PC-9 (cell line): ENCODE measurements around the gene CAPN11. TPM values are rescaled to one million over a fixed set of nuclear protein-coding genes. Genes with fewer than 3 reads are reported as not detected.

Source experiments
- BruUV-seq: library from RNA; stranded (reverse); fragments of 400-500 nt; replicated peaks from 2 replicates; lab custom pipeline; 2021; lab: Mats Ljungman, UMichigan
- CTCF ChIA-PET: fragments of 300-600 bp; sonication (Branson Sonifier 250); formaldehyde crosslinking; loops from one replicate; lab custom pipeline; 2022; ENCODE audit warnings: antibody characterized with exemption; lab: Charles Lee
- POLR2A ChIA-PET: fragments of 300-600 bp; sonication (Branson Sonifier 250); formaldehyde crosslinking; loops from one replicate; lab custom pipeline; 2022; ENCODE audit warnings: antibody characterized with exemption; ENCODE audit not compliant: unreplicated experiment; lab: Charles Lee
- DNase-seq, 2 experiments: peaks; one replicate each; pipeline versions ENCODE4 v3.0.0 to v3.0.0-alpha.2; 2015 to 2022; ENCODE audit warnings: mixed read lengths in 1 of 2
- H2AFZ ChIP-seq: fragments of 200-600 bp; sonication (generic); 2 replicates; pipeline ENCODE4 v1.8.1; 2017; ENCODE audit warnings: antibody characterized with exemption
- H3F3A ChIP-seq: fragments of 200-600 bp; sonication (generic); 2 replicates; pipeline ENCODE4 v1.8.1; 2017; ENCODE audit warnings: antibody characterized with exemption, mild to moderate bottlenecking, low read depth; ENCODE audit not compliant: insufficient read depth
- H3K27ac ChIP-seq: fragments of 200-600 bp; sonication (generic); 2 replicates; pipeline ENCODE4 v1.6.1; 2016; ENCODE audit warnings: mixed run types
- H3K27me3 ChIP-seq: fragments of 200-600 bp; sonication (generic); 2 replicates; pipeline ENCODE4 v1.6.1; 2016; ENCODE audit warnings: low read depth, mixed run types; ENCODE audit not compliant: insufficient read depth
- H3K36me3 ChIP-seq: fragments of 200-600 bp; sonication (generic); 2 replicates; pipeline ENCODE4 v1.6.1; 2016; ENCODE audit warnings: low read depth, mixed run types
- H3K4me1 ChIP-seq: fragments of 200-600 bp; sonication (generic); replicated peaks from 2 replicates; pipeline ENCODE4 v1.6.1; 2016; ENCODE audit warnings: mixed run types; ENCODE audit not compliant: insufficient read depth
- H3K4me2 ChIP-seq: fragments of 200-600 bp; sonication (generic); 2 replicates; pipeline ENCODE4 v1.6.1; 2017; ENCODE audit warnings: mixed run types
- H3K4me3 ChIP-seq: fragments of 200-600 bp; sonication (generic); 2 replicates; pipeline ENCODE4 v1.6.1; 2016; ENCODE audit warnings: mixed run types
- H3K79me2 ChIP-seq: fragments of 200-600 bp; sonication (generic); 2 replicates; pipeline ENCODE4 v1.6.1; 2017; ENCODE audit warnings: low read depth, mixed run types
- H3K9me2 ChIP-seq: fragments of 200-600 bp; sonication (generic); 2 replicates; pipeline ENCODE4 v1.8.1; 2017; ENCODE audit warnings: mild to moderate bottlenecking; ENCODE audit not compliant: insufficient read depth
- H3K9me3 ChIP-seq: fragments of 200-600 bp; sonication (generic); 2 replicates; pipeline ENCODE4 v1.8.1; 2016; ENCODE audit warnings: low read depth; ENCODE audit not compliant: insufficient read depth
- H4K20me1 ChIP-seq: fragments of 200-600 bp; sonication (generic); 2 replicates; pipeline ENCODE4 v1.8.1; 2017; ENCODE audit not compliant: insufficient read depth
- EZH2 ChIP-seq: fragments of 200-600 bp; sonication (generic); IDR thresholded peaks from 2 replicates; pipeline ENCODE4 v1.8.0; 2017; ENCODE audit warnings: antibody characterized with exemption, low read depth
- intact Hi-C: fragments of 100-400 bp; cut with micrococcal nuclease; formaldehyde crosslinking; loops from one replicate; pipeline ENCODE4 v1.10.0; 2022; ENCODE audit not compliant: unreplicated experiment
- total RNA-seq: library from RNA; stranded (reverse); gene quantifications from 2 replicates; pipeline ENCODE4 v1.2.3, GENCODE V29; 2021
- TF ChIP-seq, protein P1 (sequence below): fragments of 200-600 bp; sonication (generic); conservative IDR thresholded peaks from 2 replicates; pipeline ENCODE4 v1.6.1; 2017; ENCODE audit warnings: mixed run types, antibody characterized with exemption, mild to moderate bottlenecking, moderate library complexity

Gene CAPN11
- total RNA-seq, 1 experiment from 2014 or later: not detected

DNA sequence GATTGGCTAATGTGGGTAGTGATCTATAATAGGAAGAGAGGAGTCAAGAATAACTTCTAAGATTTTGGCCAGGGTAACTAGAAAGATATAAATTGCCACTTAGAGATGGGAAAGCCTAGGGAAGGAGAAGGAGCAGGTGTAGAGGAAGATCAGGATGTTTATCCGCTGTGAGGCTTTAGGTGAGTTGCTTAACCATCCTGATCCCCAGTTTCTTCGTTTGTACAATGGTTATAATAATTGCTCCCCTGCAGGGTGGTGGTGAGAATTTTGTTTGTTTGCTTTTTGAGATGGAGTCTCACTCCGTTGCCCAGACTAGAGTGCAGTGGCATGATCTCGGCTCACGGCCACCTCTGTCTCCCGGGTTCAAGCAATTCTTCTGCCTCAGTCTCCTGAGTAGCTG lies 55.7 kb downstream of the CAPN11 start:
- Histone ChIP-seq H3K36me3 (no peaks in the 10 kb centered on the region), H3K4me3 (no peak overlapping the region), H3K4me1 (peaks cover 14% of the 10 kb centered on the region), H4K20me1 (no peaks in the 10 kb centered on the region), H3K9me2 (no peaks in the 10 kb centered on the region), H3K79me2 (no peaks in the 10 kb centered on the region), H3K27ac (no peak overlapping the region), H3K27me3 (no peaks in the 10 kb centered on the region), H3K4me2 (no peak overlapping the region), H2AFZ (no peak overlapping the region), H3K9me3 (no peaks in the 10 kb centered on the region), H3F3A (peaks cover 5% of the 10 kb centered on the region; the same call in 1 of the 2 replicates)
- TF ChIP-seq, protein P1, sequence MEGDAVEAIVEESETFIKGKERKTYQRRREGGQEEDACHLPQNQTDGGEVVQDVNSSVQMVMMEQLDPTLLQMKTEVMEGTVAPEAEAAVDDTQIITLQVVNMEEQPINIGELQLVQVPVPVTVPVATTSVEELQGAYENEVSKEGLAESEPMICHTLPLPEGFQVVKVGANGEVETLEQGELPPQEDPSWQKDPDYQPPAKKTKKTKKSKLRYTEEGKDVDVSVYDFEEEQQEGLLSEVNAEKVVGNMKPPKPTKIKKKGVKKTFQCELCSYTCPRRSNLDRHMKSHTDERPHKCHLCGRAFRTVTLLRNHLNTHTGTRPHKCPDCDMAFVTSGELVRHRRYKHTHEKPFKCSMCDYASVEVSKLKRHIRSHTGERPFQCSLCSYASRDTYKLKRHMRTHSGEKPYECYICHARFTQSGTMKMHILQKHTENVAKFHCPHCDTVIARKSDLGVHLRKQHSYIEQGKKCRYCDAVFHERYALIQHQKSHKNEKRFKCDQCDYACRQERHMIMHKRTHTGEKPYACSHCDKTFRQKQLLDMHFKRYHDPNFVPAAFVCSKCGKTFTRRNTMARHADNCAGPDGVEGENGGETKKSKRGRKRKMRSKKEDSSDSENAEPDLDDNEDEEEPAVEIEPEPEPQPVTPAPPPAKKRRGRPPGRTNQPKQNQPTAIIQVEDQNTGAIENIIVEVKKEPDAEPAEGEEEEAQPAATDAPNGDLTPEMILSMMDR: no peak
- POLR2A ChIA-PET: no interaction called here
- no TSS peak for BruUV-seq
- CTCF ChIA-PET: interaction anchor here (0.6 kb wide), 1 partner anchor 82 kb away, joined by 5 read pairs; no protein-coding TSS in a partner anchor
- no peak for DNase-seq
- intact Hi-C loops: no loop called here

GRCh38 chr6:44216677-44217331 lies 58.2 kb downstream of the CAPN11 start, which contains the start of gene MYMX:
Gene MYMX (plus strand): TSS chr6:44216926. CDS start chr6:44217472, 546 bp downstream.
- Histone ChIP-seq H3K79me2 (0 out of 2 replicates have a peak, but pooled peaks cover 4% of the 10 kb centered on the region), H2AFZ (no peak within 1 kb of the TSS), H3K27ac (no peak within 1 kb of the TSS; the same call in 1 of the 2 replicates), H3F3A (peaks cover 15% of the 10 kb centered on the region; the same call in 1 of the 2 replicates), H4K20me1 (no peaks in the 10 kb centered on the region), H3K9me2 (no peaks in the 10 kb centered on the region), H3K4me3 (no peak within 1 kb of the TSS), H3K9me3 (no peaks in the 10 kb centered on the region), H3K4me1 (peaks cover 16% of the 10 kb centered on the region), H3K27me3 (no peaks in the 10 kb centered on the region), H3K36me3 (no peaks in the 10 kb centered on the region), H3K4me2 (peak within 1 kb of the TSS; percentile 86; the same call in 1 of the 2 replicates)
- ChIA-PET POLR2A (no interaction called here), CTCF (no interaction called here)
- intact Hi-C loops: no loop called here
- BruUV-seq: no TSS peak
- no peak for DNase-seq
- no peak for TF ChIP-seq EZH2
- TF ChIP-seq, protein P1: no peak

- Histone ChIP-seq H3K4me1 (peaks cover 19% of the 10 kb centered on the region), H3K4me2 (peak overlapping the region; percentile 86; the same call in 1 of the 2 replicates), H2AFZ (no peak overlapping the region), H4K20me1 (no peaks in the 10 kb centered on the region), H3K27ac (peak overlapping the region; percentile 50), H3K79me2 (0 out of 2 replicates have a peak, but pooled peaks cover 4% of the 10 kb centered on the region), H3K9me3 (no peaks in the 10 kb centered on the region), H3F3A (peaks cover 19% of the 10 kb centered on the region; the same call in 1 of the 2 replicates), H3K27me3 (no peaks in the 10 kb centered on the region), H3K4me3 (no peak overlapping the region), H3K9me2 (no peaks in the 10 kb centered on the region), H3K36me3 (no peaks in the 10 kb centered on the region)
- no peak for DNase-seq
- intact Hi-C loops: no loop called here
- CTCF ChIA-PET: no interaction called here
- no TSS peak for BruUV-seq
- POLR2A ChIA-PET: no interaction called here
- TF ChIP-seq, protein P1: no peak
- no peak for TF ChIP-seq EZH2
Measured at GRCh38 chr6:44217332-44218143, 58.9 kb downstream of the CAPN11 start.
